NOMO-1 (cell line): ENCODE results near the gene KCNN3.

ENCODE experiments used
- DNase-seq, 2 experiments: peaks; one replicate each; lab custom pipeline; 2025; ENCODE audit not compliant: unreplicated experiment in 2 of 2; lab: John Stamatoyannopoulos, UW

Gene KCNN3

DNA sequence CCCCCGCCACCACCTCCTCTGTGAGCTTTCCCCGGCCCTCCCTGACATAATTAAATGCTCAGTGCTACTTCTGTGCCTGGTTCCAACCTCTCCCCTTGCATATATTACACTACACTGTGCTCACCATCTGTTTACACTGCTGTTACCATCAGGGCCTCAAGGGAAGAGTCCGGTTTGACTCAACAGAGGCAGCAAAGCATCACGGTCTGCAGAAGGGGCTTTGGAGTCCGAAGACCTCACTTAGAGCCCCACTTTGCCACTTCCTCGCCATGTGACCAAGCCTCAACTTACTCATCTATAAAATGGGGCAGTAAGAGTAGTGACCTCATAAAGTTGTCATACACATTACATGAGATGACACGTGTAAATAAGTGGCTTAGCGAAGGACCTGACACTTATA is 27.4 kb downstream of the KCNN3 start:
- DNase-seq: no peak

DNA sequence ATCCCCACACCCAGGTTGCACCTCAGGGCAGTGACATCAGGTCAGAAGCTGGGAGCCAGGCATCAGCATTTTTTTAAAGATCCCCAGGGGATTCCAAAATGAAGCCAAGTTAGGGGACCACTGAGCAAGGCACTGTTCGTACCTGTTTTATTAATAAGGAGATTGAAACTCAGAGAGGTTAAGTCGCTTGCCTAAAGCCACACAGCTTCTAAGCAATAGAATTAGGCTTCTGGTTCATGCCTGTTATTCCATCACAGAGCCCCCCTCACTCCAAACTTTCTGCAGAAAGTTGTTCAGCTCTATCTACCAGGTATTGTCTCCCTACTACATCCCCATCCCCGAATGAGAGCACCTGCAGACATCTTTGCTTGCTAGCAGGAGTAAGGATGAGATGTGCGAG is 28.7 kb downstream of the KCNN3 start:
- DNase-seq: no peak

DNA sequence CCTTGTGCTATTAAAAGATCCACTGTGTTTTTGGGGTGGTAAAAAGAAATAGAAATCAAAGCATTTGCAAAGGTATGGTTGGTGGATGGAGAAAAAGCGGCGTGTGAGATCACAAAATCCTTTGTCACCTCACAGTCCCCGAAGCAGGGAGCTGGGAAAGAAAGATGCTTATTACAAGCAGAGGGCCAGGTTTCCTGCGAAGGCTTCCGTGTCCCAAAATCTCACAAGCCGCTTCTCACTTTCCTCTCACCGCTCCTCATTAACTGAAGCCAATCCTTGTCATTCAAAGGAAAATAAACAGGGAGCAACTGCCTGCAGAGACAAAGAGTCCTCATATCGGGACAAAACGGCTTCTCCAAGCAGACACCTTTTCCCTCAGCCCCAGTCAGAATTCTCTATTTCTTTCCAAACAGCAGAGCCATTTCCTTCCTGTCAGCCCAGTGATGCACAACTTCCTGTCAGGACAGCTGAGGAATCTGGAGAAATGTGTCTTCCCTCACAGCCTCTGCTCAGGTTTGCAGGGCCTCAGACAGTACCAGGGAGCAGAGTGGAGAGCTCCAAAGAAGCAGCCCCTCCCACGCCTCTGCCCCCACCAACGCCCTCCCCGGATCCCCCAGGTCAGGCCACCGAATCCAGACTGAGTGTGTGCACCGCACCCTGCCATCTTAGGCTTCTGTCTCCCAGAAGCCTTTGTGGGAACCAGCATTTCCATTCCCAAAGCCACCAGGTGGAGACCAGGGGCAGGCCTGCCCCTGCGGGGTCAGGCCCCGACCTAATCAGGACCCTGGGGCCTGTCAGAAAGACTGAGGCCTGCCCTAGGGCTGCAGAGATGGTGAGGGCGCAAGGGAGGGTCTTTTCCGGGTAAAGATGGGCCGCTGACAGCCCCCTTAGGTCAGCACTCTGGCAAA is 29.6 kb downstream of the KCNN3 start:
- DNase-seq: no peak

DNA sequence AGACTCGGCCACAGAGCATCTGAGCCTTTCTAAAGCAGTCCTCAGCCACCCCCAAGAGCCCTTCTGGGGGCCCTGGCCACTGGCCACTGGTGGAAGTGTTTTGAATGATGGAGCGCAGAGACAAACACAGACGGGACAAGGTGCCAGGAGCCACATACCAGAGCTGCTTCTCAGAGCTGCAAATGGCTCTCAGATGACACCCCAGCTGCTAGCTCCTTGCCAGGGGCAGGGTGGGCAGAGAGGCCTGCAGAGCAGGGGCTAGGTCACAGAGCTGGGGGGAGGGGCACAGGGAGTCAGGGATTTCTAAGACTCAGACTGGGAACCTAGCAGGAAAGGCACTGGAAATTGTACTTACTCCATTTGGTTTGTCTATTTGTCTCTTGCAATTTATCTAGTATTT is 30.4 kb downstream of the KCNN3 start:
- no peak for DNase-seq

DNA sequence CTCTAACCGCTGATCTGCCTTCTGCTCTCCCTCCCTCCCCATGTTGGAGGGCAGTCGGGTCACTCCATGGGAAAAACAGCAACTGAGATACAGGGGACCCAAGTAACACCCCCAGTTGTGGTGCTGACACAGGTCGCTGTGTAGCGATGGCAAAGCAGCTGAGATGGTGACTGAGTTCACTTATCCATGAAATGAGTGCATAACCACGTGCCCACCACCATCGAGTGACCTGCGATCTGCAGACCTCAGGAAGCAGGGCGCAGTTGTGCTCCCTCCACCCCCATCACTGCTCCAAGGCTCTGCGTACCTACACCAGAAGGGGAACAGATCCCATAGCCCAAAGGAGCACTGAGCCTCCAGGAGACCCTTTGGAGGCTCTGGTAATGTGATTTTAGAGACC is 31.1 kb downstream of the KCNN3 start:
- DNase-seq: no peak

DNA sequence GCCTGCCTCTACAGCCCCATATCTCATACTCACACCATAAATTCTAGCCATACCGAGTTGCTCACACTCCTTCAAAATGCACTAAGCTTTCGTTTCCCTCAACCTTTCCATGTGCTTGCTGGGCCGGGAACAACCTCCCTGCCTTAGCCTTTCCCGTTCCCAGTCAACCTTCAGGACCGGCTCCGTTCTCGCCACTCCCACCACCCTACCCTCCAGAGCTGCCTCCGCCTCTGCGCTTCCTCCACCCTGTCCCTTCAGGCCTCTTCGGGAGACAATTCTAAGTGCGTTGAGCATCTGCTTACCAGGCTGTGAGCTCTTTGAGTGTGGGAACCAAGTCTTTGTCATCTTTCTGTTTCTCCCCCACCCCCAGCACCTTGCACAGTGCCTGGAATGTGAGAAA is 31.6 kb downstream of the KCNN3 start:
- no peak for DNase-seq

DNA sequence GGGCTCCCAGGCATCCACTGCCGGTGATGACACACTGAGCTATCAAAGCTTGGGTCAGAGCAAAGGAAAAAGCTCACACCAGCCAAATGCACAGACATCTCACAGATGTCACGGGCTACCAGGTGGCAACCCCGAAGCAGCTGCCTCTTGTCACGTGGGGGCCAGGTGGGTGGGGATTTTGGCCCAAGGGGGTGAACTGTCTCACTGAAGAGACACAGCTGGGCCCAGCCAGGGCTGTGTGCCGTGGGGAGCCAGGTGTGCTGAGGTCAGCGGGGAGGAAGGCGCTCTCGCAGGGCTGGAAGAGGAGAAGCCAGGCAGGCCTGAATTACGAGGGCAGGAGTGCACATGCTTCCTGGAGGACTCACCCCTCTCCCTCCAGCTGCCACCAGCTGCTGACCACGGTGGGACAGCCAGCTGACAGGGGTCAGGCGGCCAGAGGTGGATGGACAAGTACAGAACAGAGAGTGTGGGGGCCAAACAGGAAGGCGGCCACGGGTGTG is 32.4 kb downstream of the KCNN3 start:
- DNase-seq: no peak

DNA sequence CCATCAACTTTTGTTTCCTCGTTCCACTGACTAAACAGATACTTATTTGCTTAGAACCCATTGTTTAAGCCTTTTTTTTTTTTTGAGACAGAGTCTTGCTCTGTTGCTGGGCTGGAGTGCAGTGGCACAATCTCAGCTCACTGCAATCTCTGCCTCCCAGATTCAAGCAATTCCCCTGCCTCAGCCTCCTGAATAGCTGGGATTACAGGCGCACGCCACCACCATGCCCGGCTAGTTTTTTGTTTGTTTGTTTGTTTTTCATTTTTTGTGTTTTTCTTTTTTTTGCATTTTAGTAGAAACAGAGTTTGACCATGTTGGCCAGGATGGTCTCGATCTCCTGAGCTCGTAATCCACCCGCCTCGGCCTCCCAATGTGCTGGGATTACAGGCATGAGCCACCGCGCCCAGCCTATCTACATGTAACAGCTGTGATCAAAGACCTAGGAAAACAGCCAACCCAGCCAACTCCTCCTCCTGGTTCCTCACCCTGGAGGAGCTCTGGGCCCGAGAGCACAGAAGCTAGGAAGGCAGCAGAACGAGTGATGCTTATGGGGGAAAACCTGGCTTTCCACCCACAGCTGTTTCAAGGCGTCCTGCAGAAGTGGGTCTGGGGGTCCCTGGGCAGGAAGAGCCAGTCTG is 32.9 kb downstream of the KCNN3 start:
- no peak for DNase-seq

DNA sequence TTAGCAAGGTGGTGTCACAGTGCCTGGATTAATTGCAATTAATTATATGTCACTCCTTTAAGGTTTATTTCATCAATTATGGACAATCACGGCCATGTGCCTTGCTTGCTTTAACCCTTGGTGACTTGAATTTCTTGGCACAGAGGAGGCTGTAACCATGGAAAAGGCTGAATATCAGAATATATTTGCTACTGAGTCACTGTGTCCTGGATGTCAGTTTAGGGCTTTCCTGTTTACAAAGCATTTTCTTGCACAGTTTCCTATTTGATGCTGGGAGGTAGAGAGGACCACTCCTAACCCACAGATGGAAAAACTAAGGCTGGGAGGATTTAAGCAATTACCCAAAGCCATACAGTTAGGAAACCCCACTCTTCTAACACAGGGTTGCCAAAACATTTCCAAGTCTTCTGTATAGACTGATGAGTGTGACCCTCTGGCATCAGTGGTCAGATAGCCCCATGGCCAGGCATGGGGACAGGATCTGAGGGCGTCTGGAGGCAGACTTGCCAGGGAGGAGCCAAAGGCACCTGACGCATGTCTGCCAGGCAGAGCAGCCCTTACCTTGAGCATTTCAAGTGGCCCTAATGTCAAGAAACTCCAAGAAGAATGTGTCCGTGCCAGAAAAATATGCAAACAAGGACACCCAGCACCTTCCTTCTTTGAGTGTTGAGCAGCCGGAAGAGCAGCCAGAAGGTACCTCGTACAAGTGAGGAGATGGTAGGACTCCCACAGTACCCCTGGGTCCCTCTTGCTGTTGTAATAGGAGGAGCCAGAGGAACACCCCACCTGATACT is 34.4 kb downstream of the KCNN3 start:
- DNase-seq: no peak

DNA sequence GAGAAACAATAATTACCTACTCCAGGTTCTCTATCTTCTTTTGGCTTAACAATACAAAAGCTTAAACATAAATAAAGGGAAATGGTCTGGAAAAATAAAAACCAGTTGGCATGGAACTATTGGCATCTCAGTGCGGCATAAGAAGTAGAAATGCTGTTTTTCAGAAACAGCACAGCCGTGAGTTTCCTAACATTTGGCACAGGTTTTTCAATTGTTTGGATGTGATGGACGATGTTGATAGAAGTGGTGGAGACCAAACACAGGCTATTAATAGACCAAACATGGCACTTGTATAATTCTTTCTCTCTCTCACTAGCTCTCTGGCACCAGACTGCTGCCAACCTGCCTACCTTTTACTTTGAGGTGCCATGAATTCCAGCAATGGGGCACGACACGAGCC is 36.2 kb downstream of the KCNN3 start:
- no peak for DNase-seq

DNA sequence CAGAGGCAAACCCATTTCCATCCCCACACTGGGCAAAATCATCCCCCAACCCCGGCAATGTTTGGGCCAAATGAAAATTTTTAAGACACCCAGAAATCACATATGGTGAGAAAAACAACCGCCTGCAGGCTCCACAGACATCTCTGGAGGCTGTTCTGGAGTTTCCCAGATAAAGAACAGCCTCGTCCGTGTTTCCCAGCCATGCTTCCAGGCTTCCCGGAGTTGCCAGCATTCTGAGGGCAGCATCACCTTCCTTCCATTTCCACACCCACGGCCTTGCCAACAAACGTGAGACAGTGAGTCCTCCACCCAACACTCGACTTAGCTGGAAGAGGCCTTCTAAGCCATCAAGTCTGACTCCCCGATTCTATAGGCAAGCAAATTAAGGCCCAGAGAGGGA is 36.9 kb downstream of the KCNN3 start:
- DNase-seq: no peak

DNA sequence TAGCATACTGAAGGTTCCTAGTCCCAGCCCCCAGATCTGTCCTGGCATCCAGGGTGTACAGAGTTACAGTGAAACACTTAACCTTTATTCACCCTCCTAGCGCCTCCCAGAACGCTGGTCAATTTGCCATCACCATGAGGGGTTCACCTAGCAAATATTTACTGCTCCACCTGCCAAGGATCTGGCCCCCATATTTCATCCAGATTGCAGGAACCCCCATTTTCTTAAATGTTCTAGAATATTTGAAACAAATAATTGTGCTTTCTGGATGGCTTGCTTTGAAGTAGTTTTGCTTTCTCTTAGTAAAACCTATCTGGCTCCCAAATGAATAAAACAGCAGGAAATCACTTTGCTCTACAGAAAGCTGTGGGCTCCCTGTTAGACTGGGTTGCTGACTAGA is 37.7 kb downstream of the KCNN3 start:
- DNase-seq: no peak

DNA sequence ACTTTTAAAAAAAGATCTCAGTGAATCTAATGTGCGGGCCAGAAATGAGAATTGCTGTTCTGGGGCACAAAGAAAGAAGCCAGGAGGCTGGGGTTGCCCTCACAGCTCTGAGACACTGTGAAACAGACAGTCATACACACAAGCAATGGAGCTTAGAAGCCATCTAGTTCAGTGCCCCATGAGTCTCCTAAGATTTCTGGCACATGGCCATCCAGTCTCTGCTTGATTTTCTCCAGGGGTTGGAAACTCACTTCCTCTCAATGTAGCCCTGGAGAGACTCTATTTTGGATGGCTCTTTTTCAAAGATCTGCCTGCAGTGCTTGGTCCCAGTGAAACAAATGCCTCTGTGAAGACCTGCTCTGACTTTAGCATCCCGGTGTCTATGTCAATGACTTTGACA is 38.6 kb downstream of the KCNN3 start:
- no peak for DNase-seq

DNA sequence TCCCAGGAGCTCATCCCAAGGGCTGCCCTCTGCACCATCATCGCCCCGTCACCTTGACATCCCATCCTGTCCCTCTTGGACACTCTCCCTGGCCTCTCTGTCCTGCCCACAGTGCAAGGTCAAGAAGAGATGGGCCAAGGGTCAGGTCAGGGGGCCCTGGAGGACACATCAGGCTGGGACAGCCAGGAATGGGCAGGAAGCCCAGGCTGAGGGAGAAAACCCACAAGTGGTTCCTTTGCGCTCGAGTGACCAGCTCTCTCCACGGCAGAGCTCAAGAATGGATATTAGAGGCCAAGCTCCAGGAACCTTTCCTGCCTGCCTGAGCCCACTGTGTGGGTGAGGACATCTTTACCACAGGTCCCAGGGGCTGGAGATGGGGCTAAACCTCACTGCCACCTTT is 41.0 kb downstream of the KCNN3 start:
- no peak for DNase-seq

DNA sequence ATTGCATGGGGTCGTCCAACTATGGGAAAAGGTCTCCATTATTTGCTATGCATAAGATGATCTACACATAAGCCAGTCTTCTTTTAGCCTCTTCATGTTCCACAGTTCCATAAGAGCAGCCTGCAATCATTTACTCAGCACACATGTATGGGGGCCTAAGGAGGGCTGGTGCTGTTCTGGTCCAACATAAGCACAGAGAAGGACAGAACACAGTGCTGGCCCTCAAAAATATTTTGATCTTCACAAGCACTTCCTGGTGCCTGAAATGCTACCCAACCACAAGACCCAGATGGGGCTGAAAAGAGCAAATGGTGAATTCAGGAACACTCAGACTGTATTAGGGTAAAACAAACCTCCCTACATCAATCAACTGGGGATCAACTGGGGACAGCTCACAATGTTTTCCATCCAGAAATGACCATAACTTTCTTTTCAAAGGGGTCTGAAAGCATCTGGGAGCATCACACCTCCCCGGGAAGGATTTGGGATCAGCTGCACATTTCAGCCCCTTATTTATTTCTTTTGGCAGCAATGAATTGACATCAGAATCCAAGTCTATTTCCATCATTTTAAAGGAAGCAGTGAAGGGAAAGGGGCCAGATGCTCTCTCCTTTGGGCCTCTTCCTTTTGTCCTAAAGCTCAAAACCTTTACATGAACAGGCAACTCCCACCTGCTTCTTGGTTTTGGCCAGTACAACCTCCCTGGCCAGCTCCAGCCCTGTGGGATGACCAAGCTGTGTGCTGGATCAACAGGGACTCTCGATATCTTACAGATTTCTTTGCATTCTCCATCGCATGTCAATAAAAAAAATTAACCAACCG is 45.7 kb downstream of the KCNN3 start:
- no peak for DNase-seq

DNA sequence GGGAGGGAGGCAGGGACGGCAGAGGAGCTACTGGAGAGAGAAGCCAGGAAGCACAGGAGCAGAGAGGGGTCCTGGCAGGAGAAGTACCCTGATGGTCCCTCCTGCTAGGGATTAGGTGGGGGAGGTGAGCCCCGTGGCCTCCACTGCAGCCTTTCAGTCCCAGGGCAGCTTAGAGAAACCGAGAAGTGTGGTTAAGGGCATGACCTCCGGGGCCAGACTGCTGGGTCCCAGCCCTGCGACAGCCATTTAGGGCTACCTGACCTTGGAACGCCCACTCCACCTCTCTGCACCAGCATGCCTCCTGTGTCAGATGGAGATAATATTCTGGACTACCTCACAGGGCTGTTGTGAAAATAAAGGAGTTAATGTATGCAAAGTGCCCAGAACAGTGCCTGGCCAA is 47.4 kb downstream of the KCNN3 start:
- DNase-seq: no peak

DNA sequence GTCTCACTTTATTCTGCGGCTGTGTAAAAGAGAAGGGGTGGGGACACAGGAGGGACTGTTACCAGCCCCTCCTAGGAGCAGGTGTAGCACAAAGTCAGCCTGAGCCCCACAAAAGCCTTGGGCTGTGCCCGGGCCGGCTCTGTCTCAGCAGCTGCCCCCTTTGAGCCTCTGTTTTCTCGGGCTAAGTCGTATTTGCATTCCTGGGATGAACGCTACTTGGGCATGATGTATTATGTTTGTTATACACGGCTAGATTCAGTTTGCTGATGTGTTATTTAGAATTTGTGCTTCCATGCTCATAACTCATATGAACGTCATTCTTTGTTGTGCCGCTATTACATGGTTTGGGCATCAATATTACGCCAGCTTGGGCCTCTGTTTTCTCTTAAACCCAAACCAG is 47.8 kb downstream of the KCNN3 start:
- DNase-seq: no peak

DNA sequence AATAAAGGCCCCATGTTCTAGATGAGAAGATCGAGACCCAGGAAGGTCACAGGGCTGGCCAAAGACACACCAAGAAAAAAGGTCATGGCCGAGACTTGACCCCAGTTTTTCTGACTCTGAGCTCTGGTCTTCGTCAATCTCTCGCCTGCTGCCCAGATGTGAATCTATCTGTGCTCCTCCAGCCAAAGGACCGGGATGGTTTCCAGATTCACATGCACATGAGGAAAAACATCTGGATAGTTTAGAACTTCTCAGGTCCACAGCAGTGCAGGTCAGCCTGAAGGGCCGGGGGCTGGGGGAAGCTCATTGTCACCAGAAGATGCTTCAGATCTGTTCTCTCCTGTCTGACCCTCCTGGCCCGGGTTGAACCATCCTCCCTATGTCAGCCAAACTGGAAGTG is 49.0 kb downstream of the KCNN3 start:
- no peak for DNase-seq

DNA sequence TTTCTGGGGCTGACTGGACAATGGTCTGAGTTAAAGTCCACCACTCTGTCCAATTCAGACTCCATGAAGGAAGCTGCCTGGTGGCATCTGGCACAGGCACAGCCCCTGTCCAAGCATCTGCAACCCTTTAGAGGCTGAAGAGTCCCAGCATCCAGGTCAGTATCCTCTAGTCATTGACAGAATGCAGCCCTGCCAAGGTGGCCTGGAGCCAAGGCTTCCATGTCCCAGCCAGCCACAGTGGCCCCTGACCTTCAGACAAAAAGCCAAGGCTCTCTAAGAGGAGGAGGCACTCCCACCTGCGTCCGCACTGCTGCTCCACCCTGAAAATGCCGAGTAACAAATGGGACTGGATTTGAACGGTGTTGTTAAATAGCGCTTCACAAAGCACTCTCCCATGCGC is 49.4 kb downstream of the KCNN3 start:
- no peak for DNase-seq
